Cardiac atrium fibroblast (primary cell): ENCODE data around the gene ZMIZ2. TPM values are rescaled to one million over a fixed set of nuclear protein-coding genes. Genes with fewer than 3 reads are reported as not detected.

Source experiments
- total RNA-seq: library from RNA; depleted of rRNA; stranded (reverse); fragments of >200 nt; gene quantifications from 2 replicates; pipeline ENCODE4 v1.2.3, GENCODE V29; 2015

The ZMIZ2 gene, protein sequence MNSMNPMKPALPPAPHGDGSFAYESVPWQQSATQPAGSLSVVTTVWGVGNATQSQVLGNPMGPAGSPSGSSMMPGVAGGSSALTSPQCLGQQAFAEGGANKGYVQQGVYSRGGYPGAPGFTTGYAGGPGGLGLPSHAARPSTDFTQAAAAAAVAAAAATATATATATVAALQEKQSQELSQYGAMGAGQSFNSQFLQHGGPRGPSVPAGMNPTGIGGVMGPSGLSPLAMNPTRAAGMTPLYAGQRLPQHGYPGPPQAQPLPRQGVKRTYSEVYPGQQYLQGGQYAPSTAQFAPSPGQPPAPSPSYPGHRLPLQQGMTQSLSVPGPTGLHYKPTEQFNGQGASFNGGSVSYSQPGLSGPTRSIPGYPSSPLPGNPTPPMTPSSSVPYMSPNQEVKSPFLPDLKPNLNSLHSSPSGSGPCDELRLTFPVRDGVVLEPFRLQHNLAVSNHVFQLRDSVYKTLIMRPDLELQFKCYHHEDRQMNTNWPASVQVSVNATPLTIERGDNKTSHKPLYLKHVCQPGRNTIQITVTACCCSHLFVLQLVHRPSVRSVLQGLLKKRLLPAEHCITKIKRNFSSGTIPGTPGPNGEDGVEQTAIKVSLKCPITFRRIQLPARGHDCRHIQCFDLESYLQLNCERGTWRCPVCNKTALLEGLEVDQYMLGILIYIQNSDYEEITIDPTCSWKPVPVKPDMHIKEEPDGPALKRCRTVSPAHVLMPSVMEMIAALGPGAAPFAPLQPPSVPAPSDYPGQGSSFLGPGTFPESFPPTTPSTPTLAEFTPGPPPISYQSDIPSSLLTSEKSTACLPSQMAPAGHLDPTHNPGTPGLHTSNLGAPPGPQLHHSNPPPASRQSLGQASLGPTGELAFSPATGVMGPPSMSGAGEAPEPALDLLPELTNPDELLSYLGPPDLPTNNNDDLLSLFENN
- 11.7 TPM in 2 replicates for total RNA-seq

DNA sequence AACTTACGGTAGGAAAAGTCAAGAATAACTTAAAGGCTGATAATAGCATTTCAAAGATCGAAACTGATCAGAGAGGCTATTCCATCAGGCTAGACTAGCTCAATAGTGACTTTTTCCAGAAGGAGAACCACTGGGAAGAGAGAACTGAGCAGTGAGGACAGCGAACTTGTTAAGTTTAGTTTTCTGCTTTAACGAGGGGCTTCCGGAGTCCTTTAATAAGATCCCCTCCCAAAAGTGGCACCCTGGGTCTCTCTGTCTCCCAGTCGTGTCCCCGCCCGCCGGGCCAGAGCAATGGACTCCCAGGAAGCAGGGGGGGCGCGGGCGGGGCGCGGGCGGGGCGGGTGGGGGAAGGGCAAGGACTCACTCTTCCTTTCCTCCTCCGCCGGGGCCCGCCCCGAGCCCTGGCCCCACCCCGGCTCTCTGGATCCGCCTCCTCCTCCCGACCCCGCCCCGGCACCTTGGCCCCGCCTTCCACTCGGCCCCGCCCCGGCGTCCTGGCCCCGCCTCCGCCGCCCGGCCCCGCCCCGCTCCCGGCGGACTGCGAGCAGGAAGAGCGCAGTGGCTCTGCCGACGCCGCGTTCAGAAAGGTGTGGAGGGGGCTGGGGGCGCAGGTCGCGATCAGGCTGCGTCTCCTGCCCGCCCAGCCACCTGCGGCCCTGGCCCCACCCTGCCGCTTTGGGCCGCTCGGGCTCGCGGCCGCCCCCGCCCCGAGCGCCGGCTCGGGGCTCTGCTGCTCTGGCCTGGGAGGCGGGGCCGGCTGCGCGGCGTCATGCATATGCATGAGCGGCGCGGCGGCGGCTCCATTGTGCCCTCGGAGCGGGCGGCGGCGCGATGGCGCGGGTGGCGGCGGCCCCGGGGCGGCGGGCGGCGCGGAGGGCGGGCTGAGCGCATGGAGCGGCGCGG, at the start of gene ZMIZ2:
Gene ZMIZ2, plus strand, starts transcription at position 803 of the 903 bp plus-strand sequence. CDS start 7,403 bp downstream, outside the sequence.

DNA sequence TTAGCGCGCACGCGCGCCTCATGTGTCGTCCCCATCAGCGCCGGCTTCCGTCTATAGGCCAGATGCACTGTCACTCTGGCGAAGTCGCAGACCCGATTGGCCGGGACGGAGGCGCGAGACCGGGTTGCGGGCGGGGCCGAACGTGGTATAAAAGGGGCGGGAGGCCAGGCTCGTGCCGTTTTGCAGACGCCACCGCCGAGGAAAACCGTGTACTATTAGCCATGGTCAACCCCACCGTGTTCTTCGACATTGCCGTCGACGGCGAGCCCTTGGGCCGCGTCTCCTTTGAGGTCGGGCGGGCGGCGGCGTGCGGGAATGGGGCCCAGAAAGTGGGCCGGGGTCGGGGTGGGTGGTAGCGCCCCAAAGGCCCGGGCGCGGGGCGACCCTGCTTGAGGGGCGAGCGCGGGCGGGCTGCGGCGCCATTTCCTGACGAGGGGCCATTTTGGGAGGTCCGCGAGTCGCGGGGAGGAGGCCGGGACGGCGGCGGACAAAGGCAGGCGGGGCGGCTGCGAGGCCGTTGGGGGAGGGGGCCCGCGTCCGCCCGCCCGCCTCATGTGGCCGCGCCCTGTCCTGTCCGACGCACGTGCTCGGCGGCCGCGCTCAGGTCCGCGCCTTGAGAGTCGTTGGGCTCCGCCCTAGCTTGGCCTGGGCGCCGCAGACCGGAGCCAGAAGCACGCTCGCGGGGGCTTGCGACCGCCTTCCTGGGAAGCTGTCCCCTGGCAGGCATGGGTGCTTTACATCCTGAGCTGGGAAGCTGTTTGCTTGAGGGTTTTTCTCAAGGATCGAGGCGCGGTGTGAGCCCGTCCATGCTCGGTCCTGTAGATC, 48.1 kb downstream of the ZMIZ2 start, which contains the start of gene PPIA:
Gene PPIA, plus strand, starts transcription at position 178 of the 825 bp plus-strand sequence. Its CDS starts 44 bp downstream, at position 222.

Other genes with a start within 250 kb of the ZMIZ2 start
- 0.18 TPM in 1 of 2 replicates, not detected in the other for gene NPC1L1, start 207.5 kb upstream of the ZMIZ2 start, total RNA-seq
- gene DDX56, start 174.9 kb upstream of the ZMIZ2 start, total RNA-seq: 59.8 and 60.9 TPM in 2 replicates
- 96.8 and 119 TPM in 2 replicates for gene TMED4, start 166.6 kb upstream of the ZMIZ2 start, total RNA-seq
- 58.9 and 69.7 TPM in 2 replicates for gene OGDH, start 142.2 kb upstream of the ZMIZ2 start, total RNA-seq
- 3,489 and 3,534 TPM in 2 replicates for gene PPIA, start 47.8 kb downstream of the ZMIZ2 start, total RNA-seq
- 83.8 and 139 TPM in 2 replicates for gene H2AZ2, start 99.2 kb downstream of the ZMIZ2 start, total RNA-seq
- gene PURB, start 136.7 kb downstream of the ZMIZ2 start, total RNA-seq: 7.6 and 13.1 TPM in 2 replicates
- gene MYO1G, start 230.2 kb downstream of the ZMIZ2 start, total RNA-seq: not detected in 2 replicates